Measurements from ENCODE around the gene AKAP1. TPM values are rescaled to one million over a fixed set of nuclear protein-coding genes. Genes with fewer than 3 reads are reported as not detected.
A peak's percentile ranks its signal among the peaks of the same experiment; 100 is the strongest.
"Not testable (repeated sequence)": the region's sequence is repeated elsewhere in the genome, so short reads cannot be mapped to it uniquely, and the experiment has no call there.

The AKAP1 gene
- total and polyA plus RNA-seq, 7 donors = 42.3 to 231 (median 95.5) TPM

DNA sequence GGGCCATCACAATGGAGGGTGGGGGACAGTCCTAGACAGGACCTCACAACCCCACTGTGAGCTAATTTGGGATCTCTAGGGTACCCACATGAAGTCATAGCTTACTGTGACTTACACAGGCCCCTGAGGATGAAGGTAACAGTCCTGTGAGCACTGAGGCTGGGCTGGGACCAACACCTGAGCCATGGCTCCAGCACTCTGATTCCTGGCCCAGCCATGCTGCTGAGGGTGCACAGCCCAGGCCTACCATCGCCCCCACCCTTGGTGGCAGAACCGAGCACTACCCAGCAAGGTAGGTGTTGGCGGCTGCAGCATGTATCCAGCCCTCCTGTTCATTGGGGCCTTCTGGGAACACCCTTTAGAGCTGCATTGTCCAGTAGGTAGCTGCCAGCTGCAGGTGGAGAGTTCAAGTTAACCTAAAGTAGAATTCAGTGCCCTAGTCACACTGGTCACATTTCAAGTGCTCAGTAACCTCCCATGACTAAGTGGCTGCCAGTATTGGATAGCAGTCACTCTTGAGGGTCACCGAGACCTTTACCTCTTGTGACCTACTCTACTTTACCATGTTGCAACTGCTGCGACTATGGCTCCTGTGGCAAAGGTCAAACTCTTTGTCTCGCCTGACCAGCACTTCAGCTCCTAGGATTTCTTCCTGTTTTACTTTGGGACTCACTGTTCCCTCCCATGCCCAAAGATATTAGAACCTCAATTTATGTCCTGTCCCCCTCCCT is 11.6 kb downstream of the AKAP1 start:
- WGBS, 3 donors = 54 to 68% (median 60%) methylated on average over 6 of the region's 6 CpGs
- DNase-seq (no peak), ATAC-seq (peak; percentile 59 to 80 (median 72))
- Histone ChIP-seq H3K27ac (peak overlapping the region; percentile 91), H3K27me3 (ENCODE audit: insufficient read depth in 3 of 3, low read length in 2 of 3) (no peaks in the 10 kb centered on the region), H3K9me3 (no peaks in the 10 kb centered on the region), H3K4me3 (no peak overlapping the region), H3K4me1 (peaks cover 96% of the 10 kb centered on the region), H3K36me3 (ENCODE audit: insufficient read depth in 1 of 2, low read depth in 1 of 2) (no peaks in the 10 kb centered on the region)
- intact Hi-C loops (cut with DNase I) = no loop called here
- TF ChIP-seq, protein P1, sequence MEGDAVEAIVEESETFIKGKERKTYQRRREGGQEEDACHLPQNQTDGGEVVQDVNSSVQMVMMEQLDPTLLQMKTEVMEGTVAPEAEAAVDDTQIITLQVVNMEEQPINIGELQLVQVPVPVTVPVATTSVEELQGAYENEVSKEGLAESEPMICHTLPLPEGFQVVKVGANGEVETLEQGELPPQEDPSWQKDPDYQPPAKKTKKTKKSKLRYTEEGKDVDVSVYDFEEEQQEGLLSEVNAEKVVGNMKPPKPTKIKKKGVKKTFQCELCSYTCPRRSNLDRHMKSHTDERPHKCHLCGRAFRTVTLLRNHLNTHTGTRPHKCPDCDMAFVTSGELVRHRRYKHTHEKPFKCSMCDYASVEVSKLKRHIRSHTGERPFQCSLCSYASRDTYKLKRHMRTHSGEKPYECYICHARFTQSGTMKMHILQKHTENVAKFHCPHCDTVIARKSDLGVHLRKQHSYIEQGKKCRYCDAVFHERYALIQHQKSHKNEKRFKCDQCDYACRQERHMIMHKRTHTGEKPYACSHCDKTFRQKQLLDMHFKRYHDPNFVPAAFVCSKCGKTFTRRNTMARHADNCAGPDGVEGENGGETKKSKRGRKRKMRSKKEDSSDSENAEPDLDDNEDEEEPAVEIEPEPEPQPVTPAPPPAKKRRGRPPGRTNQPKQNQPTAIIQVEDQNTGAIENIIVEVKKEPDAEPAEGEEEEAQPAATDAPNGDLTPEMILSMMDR (IDR thresholded peaks at IDR 0.05) = no peak

- H3K36me3 ChIP-seq (ENCODE audit: insufficient read depth in 1 of 2, low read depth in 1 of 2) = no peaks in the 10 kb centered on the region
- TF ChIP-seq, protein P1 (IDR thresholded peaks at IDR 0.05) = no peak
- H3K9me3 ChIP-seq = no peaks in the 10 kb centered on the region
- ATAC-seq (peak; percentile 75 to 84 (median 78)), DNase-seq (peak in 1 of 2 donors; percentile 62)
- WGBS, 3 donors = 7 to 14% (median 8%) methylated on average over 2 of the region's 2 CpGs
- H3K27me3 ChIP-seq (ENCODE audit: insufficient read depth in 3 of 3, low read length in 2 of 3) = no peaks in the 10 kb centered on the region
- no peak overlapping the region for H3K4me3 ChIP-seq
- H3K27ac ChIP-seq = peak overlapping the region; percentile 91
- intact Hi-C loops (cut with DNase I) = no loop called here
- peaks cover 90% of the 10 kb centered on the region for H3K4me1 ChIP-seq
Observed at GRCh38 chr17:57097832-57098421, 12.9 kb downstream of the AKAP1 start.

- TF ChIP-seq, protein P1 (IDR thresholded peaks at IDR 0.05) = no peak
- Histone ChIP-seq H3K36me3 (ENCODE audit: insufficient read depth in 1 of 2, low read depth in 1 of 2) (no peaks in the 10 kb centered on the region), H3K4me3 (no peak overlapping the region), H3K27me3 (ENCODE audit: insufficient read depth in 3 of 3, low read length in 2 of 3) (no peaks in the 10 kb centered on the region), H3K4me1 (peaks cover 85% of the 10 kb centered on the region), H3K27ac (peak overlapping the region; percentile 91), H3K9me3 (no peaks in the 10 kb centered on the region)
- WGBS, 3 donors = 73 to 88% (median 87%) methylated on average over 3 of the region's 3 CpGs
- DNase-seq = no peak
- no peak for ATAC-seq
- intact Hi-C loops (cut with DNase I) = no loop called here
Observed at GRCh38 chr17:57099165-57099564, 14.1 kb downstream of the AKAP1 start.

DNA sequence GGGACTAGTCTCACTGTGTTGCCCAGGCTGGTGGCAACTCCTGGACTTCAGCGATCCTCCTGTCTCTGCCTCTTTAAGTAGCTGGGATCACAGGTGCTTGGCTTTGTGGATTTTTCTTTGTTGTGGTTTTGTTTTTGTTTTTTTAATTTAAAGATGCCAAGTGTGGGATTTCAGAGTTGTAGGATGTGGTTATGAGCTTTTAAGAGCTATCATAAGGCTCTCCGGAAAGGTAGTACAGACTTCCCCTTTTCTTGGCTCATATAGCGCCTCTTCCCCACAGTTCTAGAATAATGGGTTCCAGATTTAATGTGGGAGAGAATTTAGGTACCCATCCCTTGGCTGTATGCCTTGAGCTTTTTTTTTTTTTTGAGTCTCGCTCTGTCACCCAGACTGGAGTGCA is 17.1 kb downstream of the AKAP1 start:
- Histone ChIP-seq H3K9me3 (no peaks in the 10 kb centered on the region), H3K4me3 (no peak overlapping the region), H3K27ac (peak overlapping the region; percentile 92), H3K27me3 (ENCODE audit: insufficient read depth in 3 of 3, low read length in 2 of 3) (no peaks in the 10 kb centered on the region), H3K36me3 (ENCODE audit: insufficient read depth in 1 of 2, low read depth in 1 of 2) (peaks cover 0 to 7% of the 10 kb centered on the region in 2 donors), H3K4me1 (peaks cover 76% of the 10 kb centered on the region)
- TF ChIP-seq, protein P1 (IDR thresholded peaks at IDR 0.05) = no peak
- ATAC-seq (no peak), DNase-seq (no peak)
- WGBS, 3 donors = 85 to 86% (median 85%) methylated on average over 4 of the region's 4 CpGs
- intact Hi-C loops (cut with DNase I) = no loop called here

DNA sequence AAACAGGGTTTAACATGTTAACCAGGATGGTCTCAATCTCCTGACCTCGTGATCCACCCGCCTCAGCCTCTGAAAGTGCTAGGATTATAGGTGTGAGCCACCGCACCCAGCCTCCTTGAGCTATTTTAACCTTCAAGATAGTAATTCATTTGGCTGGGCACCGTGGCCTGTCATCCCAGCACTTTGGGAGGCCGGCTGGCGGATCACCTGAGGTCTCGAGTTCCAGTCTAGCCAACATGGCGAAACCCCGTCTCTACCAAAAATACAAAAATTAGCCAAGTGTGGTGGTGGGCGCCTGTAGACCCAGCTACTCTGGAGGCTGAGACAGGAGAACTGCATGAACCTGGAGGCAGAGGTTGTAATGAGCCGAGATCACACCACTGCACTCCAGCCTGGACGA is 17.6 kb downstream of the AKAP1 start:
- WGBS, 3 donors = 60 to 75% (median 63%) methylated on average over 12 of the region's 12 CpGs
- intact Hi-C loops (cut with DNase I); H3K9me3 ChIP-seq; DNase-seq; H3K27me3 ChIP-seq (ENCODE audit: insufficient read depth in 3 of 3, low read length in 2 of 3); ATAC-seq; H3K4me3 ChIP-seq: not testable (repeated sequence)
- peaks cover 76% of the 10 kb centered on the region for H3K4me1 ChIP-seq
- peaks cover 0 to 12% of the 10 kb centered on the region in 2 donors for H3K36me3 ChIP-seq (ENCODE audit: insufficient read depth in 1 of 2, low read depth in 1 of 2)
- peak overlapping the region; percentile 92 for H3K27ac ChIP-seq

All from psoas muscle (tissue), 8 donors.